Activated CD8-positive, alpha-beta T cell treated with anti-CD3 and anti-CD28 coated beads for 36 hours (primary cell): ENCODE measurements around the gene HLTF. TPM values are rescaled to one million over a fixed set of nuclear protein-coding genes. Genes with fewer than 3 reads are reported as not detected.

Experiments
- ATAC-seq: fragments of 200-7000 bp; cut with Tn5 transposase; one replicate; pipeline ENCODE4 v1.10.0; 2021; ENCODE audit warnings: mild to moderate bottlenecking, moderate library complexity
- CTCF ChIA-PET: fragments of 350-600 bp; sonication (Branson Sonifier 250); formaldehyde crosslinking; loops from one replicate; lab custom pipeline; 2021; ENCODE audit warnings: antibody characterized with exemption; lab: Charles Lee
- POLR2A ChIA-PET: fragments of 350-600 bp; sonication (Branson Sonifier 250); formaldehyde crosslinking; loops from one replicate; lab custom pipeline; 2021; ENCODE audit warnings: antibody characterized with exemption; lab: Charles Lee
- DNase-seq: peaks from one replicate; pipeline ENCODE4 v3.0.0-alpha.2; 2020
- H3K27ac Mint-ChIP-seq: one replicate; pipeline ENCODE4 v1.8.0; 2021; ENCODE audit warnings: mild to moderate bottlenecking, mixed read lengths
- H3K27me3 Mint-ChIP-seq: one replicate; pipeline ENCODE4 v1.8.0; 2021; ENCODE audit warnings: mixed read lengths
- H3K36me3 Mint-ChIP-seq: one replicate; pipeline ENCODE4 v1.8.0; 2021; ENCODE audit warnings: low read depth, mixed read lengths
- H3K4me1 Mint-ChIP-seq: one replicate; pipeline ENCODE4 v1.8.0; 2021; ENCODE audit warnings: low read depth, mixed read lengths
- H3K4me3 Mint-ChIP-seq: one replicate; pipeline ENCODE4 v1.8.0; 2021; ENCODE audit warnings: mild to moderate bottlenecking, moderate library complexity, mixed read lengths
- H3K9me3 Mint-ChIP-seq: one replicate; pipeline ENCODE4 v1.8.0; 2021; ENCODE audit warnings: mixed read lengths
- CTCF ChIP-seq: fragments of 200-600 bp; IDR thresholded peaks from one replicate; pipeline ENCODE4 v1.8.0; 2022; ENCODE audit warnings: antibody characterized with exemption, mild to moderate bottlenecking
- intact Hi-C: fragments of 100-400 bp; cut with micrococcal nuclease; formaldehyde crosslinking; loops from one replicate; pipeline ENCODE4 v1.10.0; 2022
- total RNA-seq, 2 experiments: library from RNA; stranded (reverse); gene quantifications; one replicate each; pipeline ENCODE4 v1.2.3, GENCODE V29; 2021

HLTF gene
- total RNA-seq, 2 experiments from 2014 or later = 20.7 to 23.8 TPM

- Mint-ChIP-seq H3K9me3 (no peaks in the 10 kb centered on the region), H3K27me3 (peaks cover 2% of the 10 kb centered on the region), H3K4me1 (peaks cover 32% of the 10 kb centered on the region), H3K27ac (peak overlapping the region; percentile 64), H3K36me3 (peaks cover 2% of the 10 kb centered on the region), H3K4me3 (peak overlapping the region; percentile 95)
- ChIA-PET CTCF (interaction anchor here (1.1 to 5.5 kb wide), 4 partner anchors 8 to 174 kb away, joined by 3 to 33 read pairs (median 8); no protein-coding TSS in a partner anchor), POLR2A (interaction anchor here (1.1 kb wide), 1 partner anchor 124 kb away, joined by 3 read pairs; no protein-coding TSS in a partner anchor)
- ATAC-seq (no peak), DNase-seq (no peak)
- intact Hi-C loops = loop anchor here (10.0 kb wide), 1 partner anchor 356 kb away; no protein-coding TSS in a partner anchor
- TF ChIP-seq CTCF = no peak
These were observed 42.5 kb upstream of the HLTF start for GRCh38 chr3:149128821-149129220.

- no peaks in the 10 kb centered on the region for H3K4me1 Mint-ChIP-seq
- no peak for DNase-seq
- H3K27ac Mint-ChIP-seq = no peak overlapping the region
- H3K36me3 Mint-ChIP-seq = no peaks in the 10 kb centered on the region
- ChIA-PET CTCF (interaction anchor here (1.2 to 8.0 kb wide), 3 partner anchors 9 to 167 kb away, joined by 6 to 124 read pairs (median 31); no protein-coding TSS in a partner anchor), POLR2A (interaction anchor here (0.6 to 0.7 kb wide), 2 partner anchors 57 to 372 kb away, joined by 3 to 4 read pairs; no protein-coding TSS in a partner anchor)
- H3K27me3 Mint-ChIP-seq = peaks cover 2% of the 10 kb centered on the region
- no peak overlapping the region for H3K4me3 Mint-ChIP-seq
- TF ChIP-seq CTCF = no peak
- no peak for ATAC-seq
- H3K9me3 Mint-ChIP-seq = no peaks in the 10 kb centered on the region
- intact Hi-C loops = loop anchor here (10.0 kb wide), 1 partner anchor 362 kb away; no protein-coding TSS in a partner anchor
These were observed 36.6 kb upstream of the HLTF start for GRCh38 chr3:149122721-149123578.

- no peaks in the 10 kb centered on the region for H3K36me3 Mint-ChIP-seq
- peak; percentile 75 for TF ChIP-seq CTCF
- ATAC-seq (peak; percentile 89), DNase-seq (no peak)
- H3K27me3 Mint-ChIP-seq = peaks cover 2% of the 10 kb centered on the region
- ChIA-PET CTCF (interaction anchor here (0.5 to 8.0 kb wide), 29 partner anchors 10 to 223 kb away, joined by 3 to 124 read pairs (median 4); partner anchors contain the start of genes GYG1 and HPS3), POLR2A (no interaction called here)
- no peaks in the 10 kb centered on the region for H3K9me3 Mint-ChIP-seq
- intact Hi-C loops = loop anchor here (1.0 to 10.0 kb wide), 2 partner anchors 153 to 364 kb away; no protein-coding TSS in a partner anchor
- no peak overlapping the region for H3K27ac Mint-ChIP-seq
- no peaks in the 10 kb centered on the region for H3K4me1 Mint-ChIP-seq
- no peak overlapping the region for H3K4me3 Mint-ChIP-seq
These were observed 34.0 kb upstream of the HLTF start for GRCh38 chr3:149120051-149120972.

- Mint-ChIP-seq H3K4me1 (no peaks in the 10 kb centered on the region), H3K36me3 (no peaks in the 10 kb centered on the region), H3K27me3 (no peaks in the 10 kb centered on the region), H3K9me3 (no peaks in the 10 kb centered on the region), H3K27ac (no peak overlapping the region), H3K4me3 (no peak overlapping the region)
- ATAC-seq (no peak), DNase-seq (no peak)
- TF ChIP-seq CTCF = no peak
- ChIA-PET CTCF (interaction anchor here (0.9 to 8.0 kb wide), 14 partner anchors 11 to 224 kb away, joined by 3 to 124 read pairs (median 5); partner anchors contain the start of genes GYG1 and HPS3), POLR2A (no interaction called here)
- intact Hi-C loops = loop anchor here (10.0 kb wide), 1 partner anchor 165 kb away; no protein-coding TSS in a partner anchor
These were observed 33.1 kb upstream of the HLTF start for GRCh38 chr3:149119466-149119865.
